Esophagus muscularis mucosa (tissue), 4 donors: ENCODE results near the gene TNRC6A. TPM values are rescaled to one million over a fixed set of nuclear protein-coding genes. Genes with fewer than 3 reads are reported as not detected.
A peak's percentile ranks its signal among the peaks of the same experiment; 100 is the strongest.

Source experiments
- DNase-seq: peaks from one replicate; pipeline ENCODE4 v3.0.0-alpha.2; 2017; ENCODE audit errors: extremely low spot score
- H3K27ac ChIP-seq, 4 donors: fragments of 200-600 bp; sonication (generic); replicated peaks in 1 of 4; 1 replicate in 3 of 4; 2 replicates in 1 of 4; pipeline ENCODE4 v1.5.1; 2016 to 2019; ENCODE audit warnings: mild to moderate bottlenecking in 1 of 4
- H3K27me3 ChIP-seq, 4 donors: fragments of 200-600 bp; sonication (generic); one replicate each; pipeline versions ENCODE4 v1.5.1 to v1.6.0; 2016 to 2019
- H3K36me3 ChIP-seq, 4 donors: fragments of 200-600 bp; sonication (generic); one replicate each; pipeline ENCODE4 v1.5.1; 2016 to 2019
- H3K4me1 ChIP-seq, 4 donors: fragments of 200-600 bp; sonication (generic); one replicate each; pipeline ENCODE4 v1.5.1; 2016 to 2019
- H3K4me3 ChIP-seq, 4 donors: fragments of 200-600 bp; sonication (generic); 1 replicate in 2 of 4; 2 replicates in 2 of 4; pipeline ENCODE4 v1.5.1; 2016 to 2019; ENCODE audit warnings: mild to moderate bottlenecking in 4 of 4, moderate library complexity in 1 of 4
- H3K9me3 ChIP-seq, 4 donors: fragments of 200-600 bp; sonication (generic); 1 replicate in 3 of 4; 2 replicates in 1 of 4; pipeline ENCODE4 v1.5.1; 2016 to 2019
- EP300 ChIP-seq: sonication (generic); formaldehyde crosslinking; IDR thresholded peaks from one replicate; pipeline ENCODE4 v1.6.1; 2017; ENCODE audit warnings: antibody characterized with exemption
- POLR2A ChIP-seq: fragments of 450-650 bp; IDR thresholded peaks from one replicate; pipeline ENCODE4 v1.6.1; 2017; ENCODE audit warnings: antibody characterized with exemption, moderate library complexity, mild to moderate bottlenecking, low read depth
- POLR2AphosphoS5 ChIP-seq, 2 donors: sonication (generic); formaldehyde crosslinking; IDR thresholded peaks; one replicate each; pipeline ENCODE4 v1.6.1; 2017; ENCODE audit warnings: antibody characterized with exemption in 2 of 2
- WGBS: methylation state at CpG from one replicate; pipeline ENCODE4 v1.1.5; 2018; 5-methylcytosine and 5-hydroxymethylcytosine counted together
- intact Hi-C: fragments of 100-400 bp; cut with DNase I; formaldehyde crosslinking; loops from one replicate; pipeline ENCODE4 v1.15.1; 2023
- total RNA-seq, 4 donors: library from RNA; depleted of rRNA; stranded (reverse); fragments of >200 nt; gene quantifications; one replicate each; pipeline versions ENCODE4 v1.1.0 to v1.2.1, GENCODE V29; 2016
- TF ChIP-seq, protein P1 (sequence below), 3 experiments: fragments of 200-600 bp in 2 of 3; fragments of 450-650 bp in 1 of 3; sonication (generic) in 2 of 3; IDR thresholded peaks; one replicate each; pipeline ENCODE4 v1.5.1; 2017 to 2019; ENCODE audit warnings: antibody characterized with exemption in 3 of 3, mild to moderate bottlenecking in 2 of 3, moderate library complexity in 1 of 3

TNRC6A gene
- total RNA-seq, 4 donors from 2014 or later, result 44.1 to 50.7 (median 46.4) TPM

DNA sequence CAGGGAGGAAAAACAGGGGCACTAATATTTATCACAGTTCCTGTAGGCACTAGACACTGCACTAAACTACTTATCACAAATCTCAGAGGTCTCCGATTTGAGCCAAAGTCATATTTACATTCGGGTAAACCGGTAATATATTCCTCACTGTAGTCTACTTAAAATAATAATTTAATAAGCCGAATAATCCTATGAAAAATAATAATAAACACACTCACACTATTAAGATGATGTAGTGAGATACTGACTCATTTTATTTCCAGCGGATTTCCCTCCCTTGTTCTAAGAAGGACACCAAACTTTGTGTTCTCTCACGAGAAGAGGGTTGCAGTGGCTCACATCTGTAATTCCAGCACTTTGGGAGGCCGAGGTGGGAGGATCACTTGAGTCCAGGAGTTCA, 36.6 kb upstream of the TNRC6A start:
- intact Hi-C loops, result no loop called here
- Histone ChIP-seq H3K4me1 (no peaks in the 10 kb centered on the region), H3K27me3 (no peaks in the 10 kb centered on the region), H3K27ac (no peak overlapping the region), H3K36me3 (no peaks in the 10 kb centered on the region), H3K4me3 (no peak overlapping the region), H3K9me3 (no peaks in the 10 kb centered on the region)
- 81% methylated on average over 7 of the region's 7 CpGs for WGBS
- DNase-seq, result no peak
- TF ChIP-seq, protein P1, sequence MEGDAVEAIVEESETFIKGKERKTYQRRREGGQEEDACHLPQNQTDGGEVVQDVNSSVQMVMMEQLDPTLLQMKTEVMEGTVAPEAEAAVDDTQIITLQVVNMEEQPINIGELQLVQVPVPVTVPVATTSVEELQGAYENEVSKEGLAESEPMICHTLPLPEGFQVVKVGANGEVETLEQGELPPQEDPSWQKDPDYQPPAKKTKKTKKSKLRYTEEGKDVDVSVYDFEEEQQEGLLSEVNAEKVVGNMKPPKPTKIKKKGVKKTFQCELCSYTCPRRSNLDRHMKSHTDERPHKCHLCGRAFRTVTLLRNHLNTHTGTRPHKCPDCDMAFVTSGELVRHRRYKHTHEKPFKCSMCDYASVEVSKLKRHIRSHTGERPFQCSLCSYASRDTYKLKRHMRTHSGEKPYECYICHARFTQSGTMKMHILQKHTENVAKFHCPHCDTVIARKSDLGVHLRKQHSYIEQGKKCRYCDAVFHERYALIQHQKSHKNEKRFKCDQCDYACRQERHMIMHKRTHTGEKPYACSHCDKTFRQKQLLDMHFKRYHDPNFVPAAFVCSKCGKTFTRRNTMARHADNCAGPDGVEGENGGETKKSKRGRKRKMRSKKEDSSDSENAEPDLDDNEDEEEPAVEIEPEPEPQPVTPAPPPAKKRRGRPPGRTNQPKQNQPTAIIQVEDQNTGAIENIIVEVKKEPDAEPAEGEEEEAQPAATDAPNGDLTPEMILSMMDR (IDR thresholded peaks at IDR 0.05), result no peak
- TF ChIP-seq POLR2A (no peak), POLR2AphosphoS5 (IDR thresholded peaks at IDR 0.05) (no peak), EP300 (no peak)

DNA sequence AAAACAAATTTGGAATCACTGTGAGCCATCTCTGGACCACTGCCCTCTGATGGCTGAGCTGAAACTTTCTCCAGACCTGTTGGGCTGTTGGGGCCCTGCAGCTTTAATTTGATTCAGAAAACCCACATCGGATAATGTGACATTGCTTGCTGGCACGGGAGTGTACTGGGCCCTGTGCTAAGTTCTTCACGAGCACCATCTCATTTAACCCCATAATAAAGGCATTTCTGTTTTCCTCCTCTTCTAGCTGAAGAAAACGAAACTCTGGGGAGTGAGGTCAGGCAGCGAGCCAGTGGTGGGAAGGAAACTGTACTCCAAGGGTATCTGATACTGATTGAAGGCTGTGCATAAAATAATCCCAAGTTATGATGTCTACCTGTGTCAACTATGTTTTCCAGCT, 34.5 kb upstream of the TNRC6A start:
- Histone ChIP-seq H3K9me3 (no peaks in the 10 kb centered on the region), H3K4me1 (peaks cover 0 to 6% (median 2%) of the 10 kb centered on the region in 4 donors), H3K27ac (no peak overlapping the region), H3K27me3 (no peaks in the 10 kb centered on the region), H3K4me3 (no peak overlapping the region), H3K36me3 (no peaks in the 10 kb centered on the region)
- intact Hi-C loops, result no loop called here
- 49% methylated on average over 5 of the region's 5 CpGs for WGBS
- no peak for TF ChIP-seq POLR2A
- TF ChIP-seq, protein P1 (IDR thresholded peaks at IDR 0.05), result no peak
- no peak for TF ChIP-seq EP300
- no peak for TF ChIP-seq POLR2AphosphoS5 (IDR thresholded peaks at IDR 0.05)
- no peak for DNase-seq

DNA sequence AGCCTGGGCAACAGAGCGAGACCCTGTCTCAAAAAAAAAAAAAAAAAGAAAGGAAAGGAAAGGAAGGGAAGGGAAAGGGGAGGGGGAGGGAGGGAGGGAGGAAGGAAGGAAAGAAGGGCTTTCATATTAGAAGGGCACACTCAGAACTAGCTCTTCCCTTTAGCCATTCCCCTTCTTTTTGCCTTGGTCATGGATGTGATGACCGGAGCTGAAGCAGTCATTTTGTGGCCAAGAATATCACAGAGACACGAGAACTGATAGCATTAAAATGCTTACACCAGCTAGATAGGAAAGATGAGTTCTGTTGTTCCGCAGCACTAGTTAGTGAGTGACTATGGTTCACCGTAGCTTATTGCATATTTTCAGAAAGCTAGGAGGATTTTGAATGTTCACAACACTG, 32.8 kb upstream of the TNRC6A start:
- Histone ChIP-seq H3K27me3 (no peaks in the 10 kb centered on the region), H3K9me3 (no peaks in the 10 kb centered on the region), H3K4me3 (no peak overlapping the region), H3K27ac (no peak overlapping the region), H3K4me1 (peaks cover 15 to 22% (median 16%) of the 10 kb centered on the region in 4 donors), H3K36me3 (no peaks in the 10 kb centered on the region)
- 98% methylated on average over 5 of the region's 5 CpGs for WGBS
- TF ChIP-seq, protein P1 (IDR thresholded peaks at IDR 0.05), result no peak
- TF ChIP-seq POLR2AphosphoS5 (IDR thresholded peaks at IDR 0.05) (no peak), POLR2A (no peak), EP300 (no peak)
- intact Hi-C loops, result no loop called here
- DNase-seq, result no peak

DNA sequence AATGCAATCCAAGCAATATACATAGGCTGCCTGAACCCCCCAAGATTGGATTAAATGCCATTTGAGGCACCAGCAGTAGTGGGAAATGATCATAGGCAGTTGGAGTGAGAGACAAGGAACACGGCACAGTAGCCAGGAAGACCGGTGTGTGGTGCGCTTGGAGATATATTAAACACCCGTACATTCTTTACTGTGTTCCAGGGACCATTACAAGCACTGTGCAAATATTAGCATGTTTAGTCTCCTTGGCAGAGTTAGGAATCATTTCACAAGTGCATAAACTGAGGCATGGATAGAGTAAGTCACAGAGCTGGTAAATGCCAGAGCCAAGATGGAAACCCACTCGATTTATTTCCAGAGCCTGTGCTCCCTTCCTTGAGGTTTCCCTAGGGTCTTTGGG, 31.1 kb upstream of the TNRC6A start:
- no peak for DNase-seq
- intact Hi-C loops, result no loop called here
- Histone ChIP-seq H3K27me3 (no peaks in the 10 kb centered on the region), H3K36me3 (no peaks in the 10 kb centered on the region), H3K27ac (peak overlapping the region in 3 of 4 donors; percentile 75 to 87 (median 86)), H3K4me3 (no peak overlapping the region), H3K4me1 (peaks cover 22 to 33% (median 27%) of the 10 kb centered on the region in 4 donors), H3K9me3 (no peaks in the 10 kb centered on the region)
- 92% methylated on average over 5 of the region's 5 CpGs for WGBS
- TF ChIP-seq POLR2A (no peak), POLR2AphosphoS5 (IDR thresholded peaks at IDR 0.05) (no peak), EP300 (no peak)
- TF ChIP-seq, protein P1 (IDR thresholded peaks at IDR 0.05), result no peak

DNA sequence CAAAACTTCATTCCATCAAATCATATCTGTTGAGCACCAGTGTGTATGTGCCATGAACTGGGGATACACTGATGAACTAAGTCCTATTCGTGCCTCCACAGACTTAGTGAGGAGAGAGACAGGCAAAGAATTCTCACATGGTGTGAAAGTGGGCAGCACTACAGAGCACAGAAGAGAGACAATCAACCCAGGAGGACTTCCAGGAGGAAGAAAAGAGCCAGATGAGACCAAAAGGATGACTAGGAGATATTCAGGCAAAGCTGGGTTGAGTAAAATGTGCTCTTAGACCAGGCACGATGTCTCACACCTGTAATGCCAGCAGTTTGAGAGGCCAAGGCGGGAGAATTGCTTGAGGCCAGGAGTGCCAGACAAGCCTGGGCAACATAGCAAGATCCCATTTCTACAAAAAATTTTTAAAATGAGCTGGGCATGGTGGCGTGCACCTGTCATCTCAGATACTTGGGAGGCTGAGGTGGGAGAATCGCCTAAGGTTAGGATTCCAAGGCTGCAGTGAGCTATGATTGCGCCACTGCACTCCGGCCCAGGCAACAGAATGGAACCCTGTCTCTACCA, 30.2 kb upstream of the TNRC6A start:
- Histone ChIP-seq H3K27me3 (no peaks in the 10 kb centered on the region), H3K4me3 (no peak overlapping the region), H3K27ac (peak overlapping the region; percentile 75 to 87 (median 84)), H3K36me3 (no peaks in the 10 kb centered on the region), H3K9me3 (no peaks in the 10 kb centered on the region), H3K4me1 (peaks cover 22 to 33% (median 27%) of the 10 kb centered on the region in 4 donors)
- no peak for DNase-seq
- WGBS, result 93% methylated on average over 7 of the region's 7 CpGs
- TF ChIP-seq POLR2A (no peak), EP300 (no peak), POLR2AphosphoS5 (IDR thresholded peaks at IDR 0.05) (no peak)
- TF ChIP-seq, protein P1 (IDR thresholded peaks at IDR 0.05), result no peak
- intact Hi-C loops, result no loop called here
